Ramos (cell line): Measurements from ENCODE around the gene VAV1.
"Not testable (repeated sequence)": the region's sequence is repeated elsewhere in the genome, so short reads cannot be mapped to it uniquely, and the experiment has no call there.

Experiments
- in situ Hi-C: fragments of 300-500 bp; cut with MboI; formaldehyde crosslinking; loops from one replicate; pipeline ENCODE4 v1.14.3; 2022; ENCODE audit warnings: low sequenced_read_pairs; ENCODE audit not compliant: unreplicated experiment

VAV1 gene

GRCh38 chr19:6808494-6808893 lies 36.0 kb downstream of the VAV1 start:
- in situ Hi-C loops, result no loop called here

- in situ Hi-C loops, result no loop called here
These were observed 36.8 kb downstream of the VAV1 start for GRCh38 chr19:6809262-6809661.

- in situ Hi-C loops, result no loop called here
These were observed 38.9 kb downstream of the VAV1 start for GRCh38 chr19:6811378-6811777.

- in situ Hi-C loops, result no loop called here
These were observed 39.4 kb downstream of the VAV1 start for GRCh38 chr19:6811906-6812305.

GRCh38 chr19:6812612-6813011 lies 40.1 kb downstream of the VAV1 start:
- in situ Hi-C loops, result no loop called here

GRCh38 chr19:6813659-6814058 lies 41.2 kb downstream of the VAV1 start:
- in situ Hi-C loops, result no loop called here

GRCh38 chr19:6817179-6817578 lies 44.7 kb downstream of the VAV1 start:
- in situ Hi-C loops, result no loop called here

GRCh38 chr19:6818246-6818645 lies 45.7 kb downstream of the VAV1 start:
- in situ Hi-C loops, result no loop called here

- in situ Hi-C loops, result no loop called here
These were observed 46.8 kb downstream of the VAV1 start for GRCh38 chr19:6819323-6819722.

GRCh38 chr19:6820237-6820636 lies 47.7 kb downstream of the VAV1 start:
- in situ Hi-C loops, result no loop called here

GRCh38 chr19:6821639-6822310 lies 49.3 kb downstream of the VAV1 start:
- in situ Hi-C loops, result no loop called here

- in situ Hi-C loops, result no loop called here
These were observed 49.8 kb downstream of the VAV1 start for GRCh38 chr19:6822311-6822670.

GRCh38 chr19:6825076-6825774 lies 52.7 kb downstream of the VAV1 start:
- in situ Hi-C loops, result no loop called here

- in situ Hi-C loops, result no loop called here
These were observed 53.9 kb downstream of the VAV1 start for GRCh38 chr19:6826281-6826920.

- in situ Hi-C loops, result no loop called here
These were observed 55.8 kb downstream of the VAV1 start for GRCh38 chr19:6828306-6828697.

- in situ Hi-C loops, result no loop called here
These were observed 56.5 kb downstream of the VAV1 start for GRCh38 chr19:6828698-6829633.

- in situ Hi-C loops, result not testable (repeated sequence)
These were observed 57.3 kb downstream of the VAV1 start for GRCh38 chr19:6829829-6830228.

- in situ Hi-C loops, result not testable (repeated sequence)
These were observed 58.6 kb downstream of the VAV1 start for GRCh38 chr19:6831084-6831483.

GRCh38 chr19:6832412-6832811 lies 59.9 kb downstream of the VAV1 start:
- in situ Hi-C loops, result no loop called here

GRCh38 chr19:6833166-6833790 lies 60.8 kb downstream of the VAV1 start:
- in situ Hi-C loops, result no loop called here
